Activated T-helper 17 cell treated with anti-CD3 and anti-CD28 coated beads, Interleukin-2, amount 50 U/mL, for 72 hours (primary cell): ENCODE results near the gene ALK. TPM values are rescaled to one million over a fixed set of nuclear protein-coding genes. Genes with fewer than 3 reads are reported as not detected.
"Not testable (repeated sequence)": the region's sequence is repeated elsewhere in the genome, so short reads cannot be mapped to it uniquely, and the experiment has no call there.

Source experiments
- ATAC-seq: fragments of 150-1000 bp; cut with Tn5 transposase; replicated peaks from 2 replicates; pipeline ENCODE4 v1.10.0; 2021; ENCODE audit warnings: mild to moderate bottlenecking, moderate library complexity
- H3K27ac Mint-ChIP-seq: one replicate; pipeline ENCODE4 v1.8.0; 2022; ENCODE audit warnings: mixed read lengths
- H3K27me3 Mint-ChIP-seq: one replicate; pipeline ENCODE4 v1.8.0; 2022; ENCODE audit warnings: mixed read lengths
- H3K36me3 Mint-ChIP-seq: one replicate; pipeline ENCODE4 v1.8.0; 2022; ENCODE audit warnings: low read depth, mild to moderate bottlenecking, mixed read lengths
- H3K4me1 Mint-ChIP-seq: one replicate; pipeline ENCODE4 v1.8.0; 2022; ENCODE audit warnings: mixed read lengths
- H3K4me3 Mint-ChIP-seq: one replicate; pipeline ENCODE4 v1.8.0; 2022; ENCODE audit warnings: mild to moderate bottlenecking, mixed read lengths
- H3K9me3 Mint-ChIP-seq: one replicate; pipeline ENCODE4 v1.8.0; 2022; ENCODE audit warnings: mixed read lengths
- total RNA-seq, 2 donors: library from RNA; stranded (reverse); gene quantifications; one replicate each; pipeline ENCODE4 v1.2.3, GENCODE V29; 2022

The ALK gene
- total RNA-seq, 2 donors from 2014 or later: not detected

GRCh38 chr2:29269095-29269764 is 652.2 kb downstream of the ALK start:
- no peak for ATAC-seq
- Mint-ChIP-seq H3K36me3 (no peaks in the 10 kb centered on the region), H3K27ac (no peak overlapping the region), H3K4me3 (no peak overlapping the region), H3K4me1 (no peaks in the 10 kb centered on the region), H3K9me3 (no peaks in the 10 kb centered on the region), H3K27me3 (peaks cover 14% of the 10 kb centered on the region)

- Mint-ChIP-seq H3K27ac (no peak overlapping the region), H3K27me3 (peaks cover 13% of the 10 kb centered on the region), H3K4me3 (no peak overlapping the region), H3K36me3 (no peaks in the 10 kb centered on the region), H3K4me1 (no peaks in the 10 kb centered on the region), H3K9me3 (no peaks in the 10 kb centered on the region)
- no peak for ATAC-seq
Measured at GRCh38 chr2:29267720-29268119, 653.7 kb downstream of the ALK start.

- no peak for ATAC-seq
- no peaks in the 10 kb centered on the region for H3K36me3 Mint-ChIP-seq
- H3K27ac Mint-ChIP-seq: no peak overlapping the region
- peaks cover 23% of the 10 kb centered on the region for H3K27me3 Mint-ChIP-seq
- no peaks in the 10 kb centered on the region for H3K9me3 Mint-ChIP-seq
- no peak overlapping the region for H3K4me3 Mint-ChIP-seq
- peaks cover 5% of the 10 kb centered on the region for H3K4me1 Mint-ChIP-seq
Measured at GRCh38 chr2:29263886-29264285, 657.5 kb downstream of the ALK start.

- H3K27me3 Mint-ChIP-seq: peaks cover 26% of the 10 kb centered on the region
- H3K4me3 Mint-ChIP-seq: no peak overlapping the region
- H3K27ac Mint-ChIP-seq: no peak overlapping the region
- peaks cover 5% of the 10 kb centered on the region for H3K4me1 Mint-ChIP-seq
- no peak for ATAC-seq
- no peaks in the 10 kb centered on the region for H3K36me3 Mint-ChIP-seq
- no peaks in the 10 kb centered on the region for H3K9me3 Mint-ChIP-seq
Measured at GRCh38 chr2:29262681-29263260, 658.6 kb downstream of the ALK start.

GRCh38 chr2:29261003-29261402 is 660.4 kb downstream of the ALK start:
- H3K27ac Mint-ChIP-seq: no peak overlapping the region
- H3K27me3 Mint-ChIP-seq: peaks cover 27% of the 10 kb centered on the region
- H3K4me3 Mint-ChIP-seq: no peak overlapping the region
- ATAC-seq: peak; percentile 71
- H3K4me1 Mint-ChIP-seq: peaks cover 5% of the 10 kb centered on the region
- no peaks in the 10 kb centered on the region for H3K9me3 Mint-ChIP-seq
- no peaks in the 10 kb centered on the region for H3K36me3 Mint-ChIP-seq

- ATAC-seq: no peak
- no peak overlapping the region for H3K4me3 Mint-ChIP-seq
- no peaks in the 10 kb centered on the region for H3K9me3 Mint-ChIP-seq
- H3K27ac Mint-ChIP-seq: no peak overlapping the region
- H3K36me3 Mint-ChIP-seq: no peaks in the 10 kb centered on the region
- H3K27me3 Mint-ChIP-seq: peaks cover 31% of the 10 kb centered on the region
- H3K4me1 Mint-ChIP-seq: peaks cover 5% of the 10 kb centered on the region
Measured at GRCh38 chr2:29260142-29260772, 661.1 kb downstream of the ALK start.

- no peaks in the 10 kb centered on the region for H3K36me3 Mint-ChIP-seq
Measured at GRCh38 chr2:29259221-29259620, 662.2 kb downstream of the ALK start.

GRCh38 chr2:29255004-29255403 is 666.4 kb downstream of the ALK start:
- Mint-ChIP-seq H3K4me3 (no peak overlapping the region), H3K9me3 (no peaks in the 10 kb centered on the region), H3K27me3 (peaks cover 17% of the 10 kb centered on the region), H3K36me3 (no peaks in the 10 kb centered on the region), H3K4me1 (no peaks in the 10 kb centered on the region), H3K27ac (no peak overlapping the region)
- ATAC-seq: no peak

More at GRCh38 chr2:29259221-29259620, 662.2 kb downstream of the ALK start:
- H3K9me3 Mint-ChIP-seq: no peaks in the 10 kb centered on the region
- no peak overlapping the region for H3K4me3 Mint-ChIP-seq
- peaks cover 30% of the 10 kb centered on the region for H3K27me3 Mint-ChIP-seq
- H3K27ac Mint-ChIP-seq: no peak overlapping the region
- no peak for ATAC-seq
- peaks cover 5% of the 10 kb centered on the region for H3K4me1 Mint-ChIP-seq

- not testable (repeated sequence) for H3K9me3 Mint-ChIP-seq, H3K4me1 Mint-ChIP-seq, H3K36me3 Mint-ChIP-seq, ATAC-seq, H3K4me3 Mint-ChIP-seq, H3K27ac Mint-ChIP-seq
- peaks cover 14% of the 10 kb centered on the region for H3K27me3 Mint-ChIP-seq
Measured at GRCh38 chr2:29253495-29254275, 667.7 kb downstream of the ALK start.

GRCh38 chr2:29253026-29253425 is 668.4 kb downstream of the ALK start:
- no peak overlapping the region for H3K4me3 Mint-ChIP-seq
- no peaks in the 10 kb centered on the region for H3K36me3 Mint-ChIP-seq
- no peak for ATAC-seq
- no peaks in the 10 kb centered on the region for H3K4me1 Mint-ChIP-seq
- no peaks in the 10 kb centered on the region for H3K9me3 Mint-ChIP-seq
- peaks cover 12% of the 10 kb centered on the region for H3K27me3 Mint-ChIP-seq
- H3K27ac Mint-ChIP-seq: no peak overlapping the region

GRCh38 chr2:29251406-29251805 is 670.0 kb downstream of the ALK start:
- H3K27me3 Mint-ChIP-seq: peaks cover 11% of the 10 kb centered on the region
- no peaks in the 10 kb centered on the region for H3K36me3 Mint-ChIP-seq
- ATAC-seq: no peak

GRCh38 chr2:29250977-29251376 is 670.4 kb downstream of the ALK start:
- H3K4me3 Mint-ChIP-seq: no peak overlapping the region
- peaks cover 10% of the 10 kb centered on the region for H3K27me3 Mint-ChIP-seq
- H3K4me1 Mint-ChIP-seq: no peaks in the 10 kb centered on the region
- no peaks in the 10 kb centered on the region for H3K36me3 Mint-ChIP-seq
- no peak overlapping the region for H3K27ac Mint-ChIP-seq
- H3K9me3 Mint-ChIP-seq: no peaks in the 10 kb centered on the region
- no peak for ATAC-seq

More at GRCh38 chr2:29251406-29251805, 670.0 kb downstream of the ALK start:
- Mint-ChIP-seq H3K4me3 (no peak overlapping the region), H3K9me3 (no peaks in the 10 kb centered on the region), H3K27ac (no peak overlapping the region), H3K4me1 (no peaks in the 10 kb centered on the region)

- Mint-ChIP-seq H3K27me3 (peaks cover 6% of the 10 kb centered on the region), H3K36me3 (no peaks in the 10 kb centered on the region), H3K9me3 (no peaks in the 10 kb centered on the region), H3K4me3 (no peak overlapping the region), H3K4me1 (no peaks in the 10 kb centered on the region), H3K27ac (no peak overlapping the region)
- ATAC-seq: no peak
Measured at GRCh38 chr2:29249666-29250253, 671.6 kb downstream of the ALK start.

GRCh38 chr2:29247336-29247914 is 674.0 kb downstream of the ALK start:
- ATAC-seq: no peak
- no peaks in the 10 kb centered on the region for H3K4me1 Mint-ChIP-seq
- H3K9me3 Mint-ChIP-seq: no peaks in the 10 kb centered on the region
- no peaks in the 10 kb centered on the region for H3K27me3 Mint-ChIP-seq
- no peak overlapping the region for H3K4me3 Mint-ChIP-seq
- no peak overlapping the region for H3K27ac Mint-ChIP-seq
- no peaks in the 10 kb centered on the region for H3K36me3 Mint-ChIP-seq
